ENCODE measurements around the gene PRSS56. TPM values are rescaled to one million over a fixed set of nuclear protein-coding genes. Genes with fewer than 3 reads are reported as not detected.

Gene PRSS56
- total and polyA plus RNA-seq, 2 of the 13 experiments (the other 11 are each of a cell fraction or from before 2014, with no cell fraction given), result not detected

DNA sequence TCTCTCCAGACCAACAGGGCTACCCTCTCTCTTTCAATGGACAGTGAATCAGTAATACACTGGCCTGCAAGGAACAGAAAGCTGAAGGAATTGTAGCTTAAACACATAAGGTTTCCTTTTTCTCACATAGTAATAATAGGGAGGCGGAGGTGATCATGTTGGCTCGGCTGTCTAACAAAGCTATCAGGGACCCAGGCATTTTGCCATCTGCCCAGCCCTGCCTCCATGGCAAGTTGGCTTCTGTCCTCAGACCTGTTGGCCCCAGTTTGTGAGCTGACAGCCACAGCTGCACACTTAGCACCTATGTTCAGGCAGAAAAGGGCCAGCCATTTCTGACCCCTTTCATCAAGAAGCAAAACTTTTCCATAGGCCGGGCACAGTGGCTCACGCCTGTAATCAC is 17.3 kb downstream of the PRSS56 start:
- FAIRE-seq (no peak), ATAC-seq (no peak), DNase-seq (ENCODE audit: low spot score) (no peak)
- WGBS (ENCODE audit: low lambda C conversion rate), result 66% methylated on average over 4 of the region's 4 CpGs
- no peaks in the 10 kb centered on the region for H3K79me2 ChIP-seq (ENCODE audit: insufficient read depth, low read length)
- H3K27me3 ChIP-seq (ENCODE audit: control insufficient read depth in 1 of 2, insufficient read depth in 2 of 2, low read length in 2 of 2), result peaks cover 0 to 18% of the 10 kb centered on the region in 2 experiments; a peak in 2 of 5 replicates
- H3K4me3 ChIP-seq (replicated peaks in 1 of 3; ENCODE audit: insufficient read depth in 1 of 3, low read depth in 2 of 3, low read length in 3 of 3), result no peak overlapping the region
- TF ChIP-seq ZNF558 (CRISPR knock-in tag; IDR thresholded peaks at IDR 0.05; ENCODE audit: borderline replicate concordance), result no peak
- TF ChIP-seq, protein P1, sequence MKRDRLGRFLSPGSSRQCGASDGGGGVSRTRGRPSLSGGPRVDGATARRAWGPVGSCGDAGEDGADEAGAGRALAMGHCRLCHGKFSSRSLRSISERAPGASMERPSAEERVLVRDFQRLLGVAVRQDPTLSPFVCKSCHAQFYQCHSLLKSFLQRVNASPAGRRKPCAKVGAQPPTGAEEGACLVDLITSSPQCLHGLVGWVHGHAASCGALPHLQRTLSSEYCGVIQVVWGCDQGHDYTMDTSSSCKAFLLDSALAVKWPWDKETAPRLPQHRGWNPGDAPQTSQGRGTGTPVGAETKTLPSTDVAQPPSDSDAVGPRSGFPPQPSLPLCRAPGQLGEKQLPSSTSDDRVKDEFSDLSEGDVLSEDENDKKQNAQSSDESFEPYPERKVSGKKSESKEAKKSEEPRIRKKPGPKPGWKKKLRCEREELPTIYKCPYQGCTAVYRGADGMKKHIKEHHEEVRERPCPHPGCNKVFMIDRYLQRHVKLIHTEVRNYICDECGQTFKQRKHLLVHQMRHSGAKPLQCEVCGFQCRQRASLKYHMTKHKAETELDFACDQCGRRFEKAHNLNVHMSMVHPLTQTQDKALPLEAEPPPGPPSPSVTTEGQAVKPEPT (CRISPR knock-in tag; IDR thresholded peaks at IDR 0.05; ENCODE audit: low read depth), result no peak
- no peak for TF ChIP-seq CHD2 (IDR thresholded peaks at IDR 0.05; ENCODE audit: low read depth, low read length)
- TF ChIP-seq EP300 (IDR thresholded peaks at IDR 0.05; ENCODE audit: low read depth in 2 of 2, low read length in 2 of 2), result no peak
- no peak for TF ChIP-seq EP300 (CRISPR knock-in tag; IDR thresholded peaks at IDR 0.05; ENCODE audit: borderline replicate concordance)
- no peak for TF ChIP-seq SMARCE1 (IDR thresholded peaks at IDR 0.05; ENCODE audit: borderline replicate concordance)
- TF ChIP-seq, protein P2, sequence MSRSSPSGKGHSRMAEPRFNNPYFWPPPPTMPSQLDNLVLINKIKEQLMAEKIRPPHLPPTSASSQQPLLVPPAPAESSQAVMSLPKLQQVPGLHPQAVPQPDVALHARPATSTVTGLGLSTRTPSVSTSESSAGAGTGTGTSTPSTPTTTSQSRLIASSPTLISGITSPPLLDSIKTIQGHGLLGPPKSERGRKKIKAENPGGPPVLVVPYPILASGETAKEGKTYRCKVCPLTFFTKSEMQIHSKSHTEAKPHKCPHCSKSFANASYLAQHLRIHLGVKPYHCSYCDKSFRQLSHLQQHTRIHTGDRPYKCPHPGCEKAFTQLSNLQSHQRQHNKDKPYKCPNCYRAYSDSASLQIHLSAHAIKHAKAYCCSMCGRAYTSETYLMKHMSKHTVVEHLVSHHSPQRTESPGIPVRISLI (CRISPR knock-in tag; IDR thresholded peaks at IDR 0.05; ENCODE audit: borderline replicate concordance), result no peak
- TF ChIP-seq ZNF317 (CRISPR knock-in tag; IDR thresholded peaks at IDR 0.05), result no peak
- no peak for TF ChIP-seq ZNF773 (CRISPR knock-in tag; IDR thresholded peaks at IDR 0.05; ENCODE audit: borderline replicate concordance)
- TF ChIP-seq ZBTB8A (CRISPR knock-in tag; IDR thresholded peaks at IDR 0.05; ENCODE audit: borderline replicate concordance, low read depth), result no peak
- no peak for TF ChIP-seq CENPT (CRISPR knock-in tag; IDR thresholded peaks at IDR 0.05; ENCODE audit: low read depth)
- H2AFZ ChIP-seq (ENCODE audit: low read length), result no peak overlapping the region
- in situ Hi-C loops (cut with HindIII; ENCODE audit: extremely low pct_ligation_motif_present, low pct_unique_long_range_greater_than_20kb), result no loop called here
- H3K4me2 ChIP-seq (ENCODE audit: low read depth, low read length), result no peak overlapping the region
- H4K20me1 ChIP-seq (ENCODE audit: insufficient read depth, low read length), result no peaks in the 10 kb centered on the region
- intact Hi-C loops (cut with micrococcal nuclease; ENCODE audit: unreplicated experiment), result loop anchor here (1.0 kb wide), 1 partner anchor 55 kb away; no protein-coding TSS in a partner anchor
- ChIA-PET CTCF (ENCODE audit: low intra/inter-chr PET ratio, low total read pairs) (no interaction called here), POLR2A (no interaction called here)
- H3K36me3 ChIP-seq (replicated peaks in 1 of 2; ENCODE audit: control insufficient read depth in 1 of 2, insufficient read depth in 2 of 2, low read length in 2 of 2), result no peaks in the 10 kb centered on the region
- peaks cover 7% of the 10 kb centered on the region for H3K9me3 ChIP-seq (ENCODE audit: low read length)
- H3K4me1 ChIP-seq (ENCODE audit: insufficient read depth, low read length), result 0 out of 2 replicates have a peak, but pooled peaks cover 6% of the 10 kb centered on the region
- no TSS peak for BruUV-seq (replicated peaks)
- no peak overlapping the region for H3K27ac ChIP-seq (ENCODE audit: extremely low read length, insufficient read depth, low read length)
- no peak overlapping the region for H3K9ac ChIP-seq (ENCODE audit: insufficient read depth, low read depth, low read length)

Measured in HepG2 (cell line).